ENCODE results near the gene MYO15B.

- TF ChIP-seq, protein P1, sequence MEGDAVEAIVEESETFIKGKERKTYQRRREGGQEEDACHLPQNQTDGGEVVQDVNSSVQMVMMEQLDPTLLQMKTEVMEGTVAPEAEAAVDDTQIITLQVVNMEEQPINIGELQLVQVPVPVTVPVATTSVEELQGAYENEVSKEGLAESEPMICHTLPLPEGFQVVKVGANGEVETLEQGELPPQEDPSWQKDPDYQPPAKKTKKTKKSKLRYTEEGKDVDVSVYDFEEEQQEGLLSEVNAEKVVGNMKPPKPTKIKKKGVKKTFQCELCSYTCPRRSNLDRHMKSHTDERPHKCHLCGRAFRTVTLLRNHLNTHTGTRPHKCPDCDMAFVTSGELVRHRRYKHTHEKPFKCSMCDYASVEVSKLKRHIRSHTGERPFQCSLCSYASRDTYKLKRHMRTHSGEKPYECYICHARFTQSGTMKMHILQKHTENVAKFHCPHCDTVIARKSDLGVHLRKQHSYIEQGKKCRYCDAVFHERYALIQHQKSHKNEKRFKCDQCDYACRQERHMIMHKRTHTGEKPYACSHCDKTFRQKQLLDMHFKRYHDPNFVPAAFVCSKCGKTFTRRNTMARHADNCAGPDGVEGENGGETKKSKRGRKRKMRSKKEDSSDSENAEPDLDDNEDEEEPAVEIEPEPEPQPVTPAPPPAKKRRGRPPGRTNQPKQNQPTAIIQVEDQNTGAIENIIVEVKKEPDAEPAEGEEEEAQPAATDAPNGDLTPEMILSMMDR (IDR thresholded peaks at IDR 0.05): no peak
- no peak for TF ChIP-seq POLR2A (IDR thresholded peaks at IDR 0.05)
Measured at GRCh38 chr17:75614556-75615270, 27.1 kb downstream of the MYO15B start.

All from adrenal gland (tissue), 5 donors.